ENCODE measurements around the gene RAB13.

DNA sequence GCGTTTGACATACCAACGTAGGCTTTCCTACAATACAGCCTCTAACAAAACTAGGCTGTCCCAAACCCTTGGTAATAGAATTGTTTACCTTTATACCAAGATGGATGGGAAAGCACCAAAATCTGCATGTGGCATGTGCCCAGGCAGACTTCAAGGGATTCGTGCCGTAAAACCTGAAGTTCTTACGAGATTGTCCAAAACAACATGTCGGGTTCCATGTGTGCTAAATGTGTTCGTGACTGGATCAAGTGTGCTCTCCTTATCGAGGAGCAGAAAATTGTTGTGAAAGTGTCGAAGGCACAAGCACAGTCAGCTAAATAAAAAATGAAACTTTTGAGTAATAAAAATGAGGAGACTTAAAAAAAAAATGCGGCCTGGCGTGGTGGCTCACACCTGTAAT, 9.5 kb upstream of the RAB13 start:
- TF ChIP-seq, protein P1, sequence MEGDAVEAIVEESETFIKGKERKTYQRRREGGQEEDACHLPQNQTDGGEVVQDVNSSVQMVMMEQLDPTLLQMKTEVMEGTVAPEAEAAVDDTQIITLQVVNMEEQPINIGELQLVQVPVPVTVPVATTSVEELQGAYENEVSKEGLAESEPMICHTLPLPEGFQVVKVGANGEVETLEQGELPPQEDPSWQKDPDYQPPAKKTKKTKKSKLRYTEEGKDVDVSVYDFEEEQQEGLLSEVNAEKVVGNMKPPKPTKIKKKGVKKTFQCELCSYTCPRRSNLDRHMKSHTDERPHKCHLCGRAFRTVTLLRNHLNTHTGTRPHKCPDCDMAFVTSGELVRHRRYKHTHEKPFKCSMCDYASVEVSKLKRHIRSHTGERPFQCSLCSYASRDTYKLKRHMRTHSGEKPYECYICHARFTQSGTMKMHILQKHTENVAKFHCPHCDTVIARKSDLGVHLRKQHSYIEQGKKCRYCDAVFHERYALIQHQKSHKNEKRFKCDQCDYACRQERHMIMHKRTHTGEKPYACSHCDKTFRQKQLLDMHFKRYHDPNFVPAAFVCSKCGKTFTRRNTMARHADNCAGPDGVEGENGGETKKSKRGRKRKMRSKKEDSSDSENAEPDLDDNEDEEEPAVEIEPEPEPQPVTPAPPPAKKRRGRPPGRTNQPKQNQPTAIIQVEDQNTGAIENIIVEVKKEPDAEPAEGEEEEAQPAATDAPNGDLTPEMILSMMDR (IDR thresholded peaks at IDR 0.05; ENCODE audit: extremely low read depth in 1 of 2, insufficient read depth in 1 of 2, low read depth in 1 of 2, low read length in 2 of 2) = no peak
- TF ChIP-seq POLR2A (IDR thresholded peaks at IDR 0.05; ENCODE audit: low read depth, low read length) = no peak
